Lung microvascular endothelial cell (primary cell): ENCODE measurements around the gene STK39. TPM values are rescaled to one million over a fixed set of nuclear protein-coding genes. Genes with fewer than 3 reads are reported as not detected.

Experiments used
- DNase-seq, 2 donors: peaks; one replicate each; pipeline versions ENCODE4 v3.0.0 to v3.0.0-alpha.2; 2010; ENCODE audit warnings: low read depth in 2 of 2
- total RNA-seq: library from RNA; depleted of rRNA; stranded (reverse); fragments of >200 nt; gene quantifications from 2 replicates; pipeline ENCODE4 v1.2.1, GENCODE V29; 2014

The STK39 gene
- total RNA-seq, 1 donor from 2014 or later, result 1.4 TPM

DNA sequence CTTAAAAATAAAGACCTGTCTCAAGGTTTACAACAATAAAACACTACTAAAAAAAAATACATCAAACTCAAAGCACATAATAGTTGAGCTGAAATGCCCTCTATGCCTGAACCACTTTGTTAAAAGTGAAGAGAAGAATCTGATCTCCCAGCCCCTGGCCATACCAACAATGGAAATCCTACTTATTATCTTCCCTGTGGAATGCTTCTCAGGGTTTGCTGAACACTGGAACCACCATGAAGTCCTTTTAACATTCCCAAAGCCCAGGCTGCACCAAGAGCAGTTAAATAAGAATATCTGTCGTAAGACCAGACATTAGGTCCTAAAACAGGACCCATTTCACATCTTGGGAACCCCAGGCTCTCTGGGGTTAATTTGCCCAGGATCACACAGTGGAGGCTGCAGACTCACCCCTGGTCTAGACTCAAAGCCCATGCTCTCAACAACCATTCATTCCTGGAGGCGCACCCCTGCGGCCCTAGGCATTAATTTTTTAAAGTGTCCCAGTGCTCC, 285.8 kb downstream of the STK39 start:
- no peak for DNase-seq

DNA sequence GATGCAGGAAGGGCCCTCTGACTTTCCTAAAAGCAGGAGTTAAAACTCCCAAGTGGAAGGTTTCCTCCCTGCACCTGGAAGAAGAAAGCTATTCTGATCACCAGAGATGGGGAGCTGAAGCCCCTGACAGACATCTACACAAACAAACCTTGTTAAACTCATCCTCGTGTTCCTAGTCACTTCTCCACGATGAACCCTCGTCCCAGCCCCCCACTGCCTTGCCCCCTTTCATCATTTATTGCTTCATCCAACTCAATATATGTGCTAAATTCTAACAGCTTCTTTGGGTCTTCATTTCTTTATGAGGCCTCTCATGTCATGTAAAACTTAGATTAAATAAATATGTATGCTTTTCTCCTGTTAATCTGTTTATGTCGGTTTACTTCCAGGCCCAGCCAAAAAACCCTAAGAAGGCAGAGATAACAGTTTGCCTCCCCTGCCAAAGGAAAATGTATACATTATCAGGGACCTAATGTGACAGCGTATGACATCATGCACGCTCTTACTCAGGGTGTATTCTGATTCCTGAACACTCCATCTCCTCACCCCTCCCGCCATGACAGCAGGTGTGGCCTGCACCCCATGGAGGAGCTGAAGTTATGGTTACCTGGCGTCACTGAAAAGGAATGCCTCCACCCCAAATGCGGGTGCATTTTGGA, 287.2 kb downstream of the STK39 start:
- no peak for DNase-seq

- no peak for DNase-seq
These were observed 289.7 kb downstream of the STK39 start for GRCh38 chr2:167957662-167958061.

DNA sequence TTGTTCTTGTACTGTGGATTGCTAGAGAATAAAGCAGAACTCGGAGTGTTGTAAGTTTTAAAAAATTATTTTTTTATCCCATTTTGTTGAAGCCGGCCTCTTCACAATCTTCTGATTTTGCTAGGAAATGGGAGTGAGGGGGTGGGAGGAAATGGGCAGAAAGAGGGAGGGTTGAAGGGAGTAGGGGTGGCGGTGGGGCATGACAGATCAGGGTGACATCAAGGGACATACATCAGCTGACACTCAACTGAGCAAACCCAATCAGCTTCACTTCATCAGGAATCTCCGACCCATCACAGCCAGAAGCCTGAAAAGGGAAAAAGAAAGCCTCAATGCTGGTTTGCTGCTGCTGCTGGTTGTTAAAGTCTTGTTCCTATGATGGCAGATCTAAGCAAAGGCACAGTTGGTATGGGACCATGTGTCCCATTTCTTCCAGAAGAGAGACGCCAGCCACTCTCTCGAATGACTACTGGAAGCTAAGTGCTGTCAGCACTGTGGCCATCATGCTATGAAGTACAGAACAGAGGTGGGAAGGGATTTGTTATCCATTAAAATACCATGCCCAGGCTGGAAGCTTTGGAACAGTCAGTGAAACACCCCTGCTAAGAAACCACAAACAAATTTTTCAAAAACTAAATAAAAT, 292.0 kb downstream of the STK39 start:
- DNase-seq, result no peak

DNA sequence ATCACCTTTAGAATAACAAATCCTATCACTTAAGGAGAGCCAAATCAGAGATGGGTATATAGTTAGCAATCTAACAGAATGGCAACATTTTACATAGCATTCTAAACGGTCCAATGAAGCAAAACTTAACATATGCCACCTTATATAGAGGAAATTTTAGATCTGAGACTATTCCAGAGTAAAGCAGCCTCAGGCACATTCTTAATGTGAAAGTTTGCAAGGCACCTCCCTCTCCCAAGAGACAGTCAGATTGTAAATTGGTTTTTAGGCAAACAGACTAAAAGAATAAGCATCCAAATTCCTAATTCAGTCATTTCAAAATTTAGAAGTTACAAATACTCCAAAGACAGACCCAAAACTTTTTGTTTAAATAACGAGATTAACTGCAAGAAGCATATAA, 292.9 kb downstream of the STK39 start:
- DNase-seq, result no peak

- DNase-seq, result no peak
These were observed 293.6 kb downstream of the STK39 start for GRCh38 chr2:167953776-167954175.

DNA sequence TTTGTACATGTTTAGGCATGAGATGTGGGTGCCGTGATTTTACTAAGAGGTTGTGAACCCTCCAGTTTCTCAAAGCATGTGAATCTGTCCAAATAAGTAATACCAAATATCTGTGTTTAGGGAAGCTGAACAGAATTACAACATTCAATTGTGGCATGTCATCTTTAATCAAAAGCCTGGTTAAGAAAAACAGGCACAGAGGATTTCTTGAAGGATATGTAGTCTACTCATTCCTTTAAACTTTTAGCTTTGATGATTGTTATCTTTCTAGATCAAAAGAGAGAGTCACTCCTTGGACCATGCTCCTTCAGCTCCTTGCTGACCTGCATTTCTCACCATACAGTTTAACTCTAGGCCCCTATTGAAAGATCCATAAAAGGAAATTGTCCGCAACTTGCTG, 296.8 kb downstream of the STK39 start:
- no peak for DNase-seq

DNA sequence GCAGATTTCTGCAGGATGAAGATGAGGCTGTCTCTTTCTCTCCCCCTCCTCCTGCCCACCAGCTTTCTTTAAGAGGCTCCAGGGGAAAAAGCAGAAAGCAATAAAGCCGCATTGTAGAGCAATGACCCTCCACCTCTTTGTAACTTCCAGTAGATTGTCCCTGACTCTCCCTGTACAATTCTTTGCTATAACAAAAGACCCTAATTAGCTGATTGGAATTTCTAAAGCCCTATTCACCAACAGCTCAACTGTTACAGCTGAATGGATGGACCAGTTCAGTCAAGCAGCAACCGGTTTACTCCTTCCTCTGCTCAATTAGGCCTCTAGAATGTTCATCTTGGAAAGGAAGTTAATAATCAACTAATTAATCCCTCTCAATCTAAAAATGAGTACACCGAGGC, 301.0 kb downstream of the STK39 start:
- DNase-seq, result no peak

DNA sequence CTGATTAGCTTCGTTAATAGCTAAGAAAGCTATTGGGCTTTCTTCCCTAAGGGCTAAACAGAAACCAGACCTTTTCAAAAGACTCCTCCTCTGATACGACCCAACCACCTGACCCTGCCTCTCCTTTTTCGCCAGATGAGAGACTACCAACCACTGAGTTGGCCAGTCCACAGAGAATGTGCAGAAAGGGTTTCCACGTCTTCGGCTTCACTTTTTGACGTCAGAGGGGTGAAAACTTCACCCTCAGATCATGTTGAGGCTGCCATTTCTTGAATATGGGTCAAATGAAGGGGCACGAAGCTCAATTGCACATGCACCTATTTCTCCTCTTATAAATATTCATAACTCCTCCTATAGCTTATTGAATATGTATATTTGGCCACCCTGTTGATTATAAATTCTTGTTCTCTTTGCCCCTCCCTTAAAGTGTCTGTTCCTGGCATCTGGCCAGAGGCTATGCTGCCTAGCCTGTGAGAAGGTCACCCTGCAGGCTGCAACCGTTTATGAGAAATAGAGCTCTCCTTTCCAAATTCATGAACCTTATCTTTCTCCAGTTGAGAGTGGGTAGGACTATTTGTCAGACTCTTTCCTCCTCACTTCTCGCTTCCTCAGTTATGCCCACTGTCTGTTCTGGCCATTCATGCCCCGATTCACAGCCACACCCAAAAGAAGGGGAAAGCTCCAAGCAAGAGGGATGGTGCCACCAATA, 301.6 kb downstream of the STK39 start:
- no peak for DNase-seq

DNA sequence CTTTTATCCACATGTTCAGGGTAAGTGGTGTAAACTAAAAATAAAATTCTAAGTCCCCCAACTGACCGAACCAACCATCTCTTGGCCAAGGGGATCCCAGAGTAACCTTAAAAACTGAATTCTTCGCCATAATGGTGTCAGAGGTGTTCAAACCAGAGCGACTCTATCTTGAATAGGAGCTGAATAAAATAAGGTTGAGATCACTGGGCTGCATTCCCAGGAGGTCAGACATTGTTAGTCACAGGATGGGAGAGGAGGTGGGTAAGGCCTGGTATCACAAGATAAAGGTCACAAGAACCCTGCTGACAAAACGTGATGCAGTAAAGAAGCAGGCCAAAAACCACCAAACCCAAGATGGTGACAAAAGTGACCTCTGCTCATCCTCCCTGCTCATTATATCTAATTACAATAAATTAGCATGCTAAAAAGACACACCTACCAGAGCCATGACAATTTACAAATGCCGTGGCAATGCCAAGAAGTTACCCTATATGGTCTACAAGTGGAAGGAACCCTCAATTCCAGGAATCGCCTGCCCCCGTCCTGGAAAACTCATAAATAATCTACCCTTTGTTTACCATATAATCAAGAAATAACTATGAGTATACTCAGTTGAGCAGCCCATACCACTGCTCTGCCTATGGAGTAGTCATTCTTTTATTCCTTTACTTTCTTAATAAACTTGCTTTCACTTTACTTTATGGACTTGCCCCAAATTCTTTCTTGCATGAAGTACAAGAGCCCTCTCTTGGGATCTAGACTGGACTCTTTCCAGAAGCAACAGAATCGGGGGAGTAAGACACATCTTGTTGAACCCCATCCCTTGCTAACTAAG, 302.4 kb downstream of the STK39 start:
- peak in 1 of 2 donors; percentile 3 for DNase-seq

DNA sequence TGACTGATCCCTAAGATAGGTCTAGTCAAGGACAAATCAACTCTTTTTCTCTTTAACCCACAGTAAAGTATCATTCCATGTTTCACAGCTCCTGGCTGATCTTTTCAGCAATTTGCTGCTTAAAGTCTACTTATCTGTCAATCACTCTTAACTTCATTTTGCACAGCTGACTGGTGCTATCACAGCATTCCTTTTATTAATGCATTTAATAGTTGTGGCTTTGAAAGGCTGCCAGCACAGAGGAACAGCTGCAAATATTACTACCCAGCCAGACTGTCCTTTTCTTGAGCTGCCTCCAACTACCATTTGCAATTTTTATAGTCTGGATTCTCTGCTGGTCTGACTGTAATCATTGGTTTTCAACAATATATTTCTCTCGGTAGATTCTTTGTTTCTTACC, 303.5 kb downstream of the STK39 start:
- no peak for DNase-seq

- DNase-seq, result no peak
These were observed 304.0 kb downstream of the STK39 start for GRCh38 chr2:167943368-167943767.

- no peak for DNase-seq
These were observed 304.9 kb downstream of the STK39 start for GRCh38 chr2:167942366-167943081.

GRCh38 chr2:167941604-167942003, 305.8 kb downstream of the STK39 start:
- no peak for DNase-seq

GRCh38 chr2:167940734-167941507, 306.5 kb downstream of the STK39 start:
- DNase-seq, result no peak

- no peak for DNase-seq
These were observed 307.1 kb downstream of the STK39 start for GRCh38 chr2:167940346-167940725.

DNA sequence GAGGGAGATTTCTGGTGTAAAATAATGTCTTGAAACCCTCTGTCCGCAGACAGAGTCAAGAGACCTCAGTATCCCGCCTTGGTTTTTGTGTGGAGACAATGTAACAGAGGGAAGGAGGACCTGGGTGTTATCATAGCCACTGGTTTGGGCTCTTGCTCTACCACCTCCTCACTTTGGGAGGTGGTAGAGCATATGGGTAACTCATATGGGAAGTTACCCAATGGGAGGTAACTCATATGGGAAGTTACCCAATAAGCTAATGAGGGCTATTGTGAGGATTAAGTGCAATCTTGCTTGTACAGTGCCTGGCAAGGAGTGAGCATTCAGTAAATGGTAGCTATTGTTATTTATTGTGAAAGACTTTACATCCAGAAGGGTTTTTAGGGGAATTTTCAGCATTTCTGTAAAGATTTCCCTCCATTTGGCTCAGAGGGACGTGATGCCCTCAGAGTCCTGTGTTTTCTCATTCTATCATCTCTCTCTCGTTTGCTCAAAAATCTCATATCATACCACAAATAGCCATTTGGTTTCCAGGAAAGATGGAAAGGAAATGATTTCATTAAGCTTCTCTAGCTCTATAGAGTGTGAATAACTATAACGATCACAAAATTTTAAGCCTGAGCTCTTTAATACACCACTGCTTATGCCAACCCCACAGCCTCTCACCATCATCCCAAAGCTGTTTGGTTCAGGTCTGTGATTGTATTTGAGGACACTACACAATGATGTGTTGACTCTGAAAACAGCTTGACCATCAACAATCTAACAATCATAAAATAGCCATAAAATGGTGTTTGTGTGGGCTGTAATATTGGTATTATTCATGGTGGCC, 307.7 kb downstream of the STK39 start:
- no peak for DNase-seq

DNA sequence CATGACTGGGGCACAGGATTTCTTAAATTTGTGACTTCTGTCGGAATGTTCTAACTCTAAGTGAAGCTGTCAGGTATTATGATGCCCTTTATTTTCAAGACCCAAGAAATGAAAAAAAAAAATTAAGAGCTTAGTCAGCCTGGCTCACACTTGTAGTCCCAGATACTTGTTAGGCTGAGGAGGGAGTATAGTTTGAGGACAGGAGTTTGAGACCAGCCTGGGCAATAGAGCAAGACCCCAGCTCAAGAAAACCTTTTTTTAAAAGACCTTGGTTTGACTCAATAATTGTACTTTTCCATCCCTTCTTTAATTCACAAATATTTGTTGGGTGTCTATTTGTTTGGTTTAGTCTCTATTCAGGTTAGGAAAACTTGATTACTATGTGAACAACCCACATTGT, 310.0 kb downstream of the STK39 start:
- DNase-seq, result no peak

GRCh38 chr2:167935803-167936110, 311.6 kb downstream of the STK39 start:
- DNase-seq, result no peak
